ENCODE data around the gene PCSK4.

DNA sequence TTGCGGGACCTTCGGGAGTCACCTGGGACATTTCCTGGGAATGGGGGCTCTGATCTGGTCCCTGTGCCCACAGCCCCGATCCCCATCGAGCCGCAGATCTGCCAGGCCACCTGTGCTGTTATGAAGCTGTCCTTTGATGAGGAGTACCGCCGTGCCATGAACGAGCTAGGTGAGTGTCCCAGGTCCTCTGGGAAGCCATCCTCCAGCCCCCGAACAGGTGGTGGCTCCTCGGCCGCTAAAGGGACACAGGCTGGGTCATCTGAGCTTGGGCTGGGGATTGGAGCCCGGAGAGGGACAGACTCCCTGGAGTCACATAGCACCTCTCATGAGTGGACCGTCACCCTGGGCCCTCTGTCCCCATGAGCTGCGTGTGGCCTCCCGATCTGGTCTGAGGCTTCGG lies 32.3 kb downstream of the PCSK4 start:
- TF ChIP-seq GLIS3 (CRISPR knock-in tag; IDR thresholded peaks at IDR 0.05) (no peak), ZNF8 (CRISPR knock-in tag; IDR thresholded peaks at IDR 0.05) (no peak), ISL1 (CRISPR knock-in tag; IDR thresholded peaks at IDR 0.05) (no peak), CSDC2 (CRISPR knock-in tag; IDR thresholded peaks at IDR 0.05) (no peak), TCF4 (CRISPR knock-in tag; IDR thresholded peaks at IDR 0.05; ENCODE audit: borderline replicate concordance) (no peak), OSR1 (CRISPR knock-in tag; IDR thresholded peaks at IDR 0.05) (no peak), SNAI2 (CRISPR knock-in tag; IDR thresholded peaks at IDR 0.05) (no peak), ESRRG (CRISPR knock-in tag; IDR thresholded peaks at IDR 0.05) (no peak), ZFP3 (CRISPR knock-in tag; IDR thresholded peaks at IDR 0.05) (no peak), ZFP30 (CRISPR knock-in tag; IDR thresholded peaks at IDR 0.05) (no peak)
- TF ChIP-seq, protein P1, sequence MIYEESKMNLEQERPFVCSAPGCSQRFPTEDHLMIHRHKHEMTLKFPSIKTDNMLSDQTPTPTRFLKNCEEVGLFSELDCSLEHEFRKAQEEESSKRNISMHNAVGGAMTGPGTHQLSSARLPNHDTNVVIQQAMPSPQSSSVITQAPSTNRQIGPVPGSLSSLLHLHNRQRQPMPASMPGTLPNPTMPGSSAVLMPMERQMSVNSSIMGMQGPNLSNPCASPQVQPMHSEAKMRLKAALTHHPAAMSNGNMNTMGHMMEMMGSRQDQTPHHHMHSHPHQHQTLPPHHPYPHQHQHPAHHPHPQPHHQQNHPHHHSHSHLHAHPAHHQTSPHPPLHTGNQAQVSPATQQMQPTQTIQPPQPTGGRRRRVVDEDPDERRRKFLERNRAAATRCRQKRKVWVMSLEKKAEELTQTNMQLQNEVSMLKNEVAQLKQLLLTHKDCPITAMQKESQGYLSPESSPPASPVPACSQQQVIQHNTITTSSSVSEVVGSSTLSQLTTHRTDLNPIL (CRISPR knock-in tag; IDR thresholded peaks at IDR 0.05; ENCODE audit: low read depth) = no peak
- TF ChIP-seq, protein P2, sequence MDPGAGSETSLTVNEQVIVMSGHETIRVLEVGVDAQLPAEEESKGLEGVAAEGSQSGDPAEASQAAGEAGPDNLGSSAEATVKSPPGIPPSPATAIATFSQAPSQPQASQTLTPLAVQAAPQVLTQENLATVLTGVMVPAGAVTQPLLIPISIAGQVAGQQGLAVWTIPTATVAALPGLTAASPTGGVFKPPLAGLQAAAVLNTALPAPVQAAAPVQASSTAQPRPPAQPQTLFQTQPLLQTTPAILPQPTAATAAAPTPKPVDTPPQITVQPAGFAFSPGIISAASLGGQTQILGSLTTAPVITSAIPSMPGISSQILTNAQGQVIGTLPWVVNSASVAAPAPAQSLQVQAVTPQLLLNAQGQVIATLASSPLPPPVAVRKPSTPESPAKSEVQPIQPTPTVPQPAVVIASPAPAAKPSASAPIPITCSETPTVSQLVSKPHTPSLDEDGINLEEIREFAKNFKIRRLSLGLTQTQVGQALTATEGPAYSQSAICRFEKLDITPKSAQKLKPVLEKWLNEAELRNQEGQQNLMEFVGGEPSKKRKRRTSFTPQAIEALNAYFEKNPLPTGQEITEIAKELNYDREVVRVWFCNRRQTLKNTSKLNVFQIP (CRISPR knock-in tag; IDR thresholded peaks at IDR 0.05; ENCODE audit: borderline replicate concordance, low read depth) = no peak
- TF ChIP-seq, protein P3, sequence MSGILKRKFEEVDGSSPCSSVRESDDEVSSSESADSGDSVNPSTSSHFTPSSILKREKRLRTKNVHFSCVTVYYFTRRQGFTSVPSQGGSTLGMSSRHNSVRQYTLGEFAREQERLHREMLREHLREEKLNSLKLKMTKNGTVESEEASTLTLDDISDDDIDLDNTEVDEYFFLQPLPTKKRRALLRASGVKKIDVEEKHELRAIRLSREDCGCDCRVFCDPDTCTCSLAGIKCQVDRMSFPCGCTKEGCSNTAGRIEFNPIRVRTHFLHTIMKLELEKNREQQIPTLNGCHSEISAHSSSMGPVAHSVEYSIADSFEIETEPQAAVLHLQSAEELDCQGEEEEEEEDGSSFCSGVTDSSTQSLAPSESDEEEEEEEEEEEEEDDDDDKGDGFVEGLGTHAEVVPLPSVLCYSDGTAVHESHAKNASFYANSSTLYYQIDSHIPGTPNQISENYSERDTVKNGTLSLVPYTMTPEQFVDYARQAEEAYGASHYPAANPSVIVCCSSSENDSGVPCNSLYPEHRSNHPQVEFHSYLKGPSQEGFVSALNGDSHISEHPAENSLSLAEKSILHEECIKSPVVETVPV (CRISPR knock-in tag; IDR thresholded peaks at IDR 0.05) = no peak
- TF ChIP-seq, protein P4, sequence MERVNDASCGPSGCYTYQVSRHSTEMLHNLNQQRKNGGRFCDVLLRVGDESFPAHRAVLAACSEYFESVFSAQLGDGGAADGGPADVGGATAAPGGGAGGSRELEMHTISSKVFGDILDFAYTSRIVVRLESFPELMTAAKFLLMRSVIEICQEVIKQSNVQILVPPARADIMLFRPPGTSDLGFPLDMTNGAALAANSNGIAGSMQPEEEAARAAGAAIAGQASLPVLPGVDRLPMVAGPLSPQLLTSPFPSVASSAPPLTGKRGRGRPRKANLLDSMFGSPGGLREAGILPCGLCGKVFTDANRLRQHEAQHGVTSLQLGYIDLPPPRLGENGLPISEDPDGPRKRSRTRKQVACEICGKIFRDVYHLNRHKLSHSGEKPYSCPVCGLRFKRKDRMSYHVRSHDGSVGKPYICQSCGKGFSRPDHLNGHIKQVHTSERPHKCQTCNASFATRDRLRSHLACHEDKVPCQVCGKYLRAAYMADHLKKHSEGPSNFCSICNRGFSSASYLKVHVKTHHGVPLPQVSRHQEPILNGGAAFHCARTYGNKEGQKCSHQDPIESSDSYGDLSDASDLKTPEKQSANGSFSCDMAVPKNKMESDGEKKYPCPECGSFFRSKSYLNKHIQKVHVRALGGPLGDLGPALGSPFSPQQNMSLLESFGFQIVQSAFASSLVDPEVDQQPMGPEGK (CRISPR knock-in tag; IDR thresholded peaks at IDR 0.05; ENCODE audit: borderline replicate concordance) = no peak

All from SK-N-SH treated with all-trans-retinoic acid at 6 μM for 48 hours (cell line).